ENCODE data around the gene AFF2. TPM values are rescaled to one million over a fixed set of nuclear protein-coding genes. Genes with fewer than 3 reads are reported as not detected.
"Not testable (repeated sequence)": the region's sequence is repeated elsewhere in the genome, so short reads cannot be mapped to it uniquely, and the experiment has no call there.

AFF2 gene
- total and polyA plus RNA-seq, 3 donors from 2014 or later = 4.7 to 28.1 (median 21.3) TPM

- Histone ChIP-seq H3K27me3 (no peaks in the 10 kb centered on the region), H3K4me1 (no peaks in the 10 kb centered on the region), H3K4me3 (no peak overlapping the region), H3K27ac (no peak overlapping the region), H3K9me3 (no peaks in the 10 kb centered on the region), H3K36me3 (ENCODE audit: low read depth, missing control alignments) (no peaks in the 10 kb centered on the region)
- intact Hi-C loops (cut with DNase I; ENCODE audit: low total_unique reads) = no loop called here
- no peak for TF ChIP-seq POLR2A (IDR thresholded peaks at IDR 0.05)
- TF ChIP-seq, protein P1, sequence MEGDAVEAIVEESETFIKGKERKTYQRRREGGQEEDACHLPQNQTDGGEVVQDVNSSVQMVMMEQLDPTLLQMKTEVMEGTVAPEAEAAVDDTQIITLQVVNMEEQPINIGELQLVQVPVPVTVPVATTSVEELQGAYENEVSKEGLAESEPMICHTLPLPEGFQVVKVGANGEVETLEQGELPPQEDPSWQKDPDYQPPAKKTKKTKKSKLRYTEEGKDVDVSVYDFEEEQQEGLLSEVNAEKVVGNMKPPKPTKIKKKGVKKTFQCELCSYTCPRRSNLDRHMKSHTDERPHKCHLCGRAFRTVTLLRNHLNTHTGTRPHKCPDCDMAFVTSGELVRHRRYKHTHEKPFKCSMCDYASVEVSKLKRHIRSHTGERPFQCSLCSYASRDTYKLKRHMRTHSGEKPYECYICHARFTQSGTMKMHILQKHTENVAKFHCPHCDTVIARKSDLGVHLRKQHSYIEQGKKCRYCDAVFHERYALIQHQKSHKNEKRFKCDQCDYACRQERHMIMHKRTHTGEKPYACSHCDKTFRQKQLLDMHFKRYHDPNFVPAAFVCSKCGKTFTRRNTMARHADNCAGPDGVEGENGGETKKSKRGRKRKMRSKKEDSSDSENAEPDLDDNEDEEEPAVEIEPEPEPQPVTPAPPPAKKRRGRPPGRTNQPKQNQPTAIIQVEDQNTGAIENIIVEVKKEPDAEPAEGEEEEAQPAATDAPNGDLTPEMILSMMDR (IDR thresholded peaks at IDR 0.05) = no peak
- DNase-seq = no peak
Observed at GRCh38 chrX:148661035-148661434, 160.6 kb downstream of the AFF2 start.

GRCh38 chrX:148662014-148662413, 161.6 kb downstream of the AFF2 start:
- 80 to 100% methylated on average over 1 of the region's 1 CpG for WGBS, 2 donors

DNA sequence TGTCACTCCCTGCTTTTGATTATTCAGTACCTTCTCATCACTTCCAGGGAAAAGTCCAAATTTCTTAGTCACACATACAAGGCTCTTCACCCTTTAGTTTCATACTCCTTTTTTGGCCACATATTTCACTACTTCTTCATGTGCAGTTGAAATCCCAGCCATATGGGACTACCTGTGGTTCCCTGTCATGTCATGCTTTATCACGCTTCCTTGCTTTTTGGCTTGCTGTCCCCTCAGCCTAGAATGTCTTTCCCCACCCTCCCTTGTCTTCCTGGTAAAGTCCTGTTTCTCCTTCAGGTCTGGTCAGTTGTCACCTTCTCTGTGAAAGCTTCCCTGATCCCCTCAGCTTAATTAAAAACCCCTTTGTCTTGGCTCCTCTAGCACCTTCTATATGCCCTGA, 163.8 kb downstream of the AFF2 start:
- Histone ChIP-seq H3K27ac (no peak overlapping the region), H3K27me3 (no peaks in the 10 kb centered on the region), H3K36me3 (ENCODE audit: low read depth, missing control alignments) (no peaks in the 10 kb centered on the region), H3K4me1 (no peaks in the 10 kb centered on the region), H3K4me3 (no peak overlapping the region), H3K9me3 (no peaks in the 10 kb centered on the region)
- no peak for TF ChIP-seq POLR2A (IDR thresholded peaks at IDR 0.05)
- TF ChIP-seq, protein P1 (IDR thresholded peaks at IDR 0.05) = no peak
- intact Hi-C loops (cut with DNase I; ENCODE audit: low total_unique reads) = no loop called here
- WGBS, 2 donors = 100% methylated on average over 1 of the region's 1 CpG
- no peak for DNase-seq

More at GRCh38 chrX:148662014-148662413, 161.6 kb downstream of the AFF2 start:
- Histone ChIP-seq H3K27me3 (no peaks in the 10 kb centered on the region), H3K36me3 (ENCODE audit: low read depth, missing control alignments) (no peaks in the 10 kb centered on the region), H3K4me1 (no peaks in the 10 kb centered on the region), H3K27ac (no peak overlapping the region), H3K4me3 (no peak overlapping the region), H3K9me3 (no peaks in the 10 kb centered on the region)
- TF ChIP-seq, protein P1 (IDR thresholded peaks at IDR 0.05) = no peak
- no peak for TF ChIP-seq POLR2A (IDR thresholded peaks at IDR 0.05)
- DNase-seq = no peak
- intact Hi-C loops (cut with DNase I; ENCODE audit: low total_unique reads) = no loop called here

GRCh38 chrX:148664995-148665394, 164.6 kb downstream of the AFF2 start:
- Histone ChIP-seq H3K27ac (no peak overlapping the region), H3K27me3 (no peaks in the 10 kb centered on the region), H3K4me1 (no peaks in the 10 kb centered on the region), H3K36me3 (ENCODE audit: low read depth, missing control alignments) (no peaks in the 10 kb centered on the region), H3K9me3 (no peaks in the 10 kb centered on the region), H3K4me3 (no peak overlapping the region)
- intact Hi-C loops (cut with DNase I; ENCODE audit: low total_unique reads) = no loop called here
- WGBS, 2 donors = 48 to 87% methylated on average over 2 to 3 of the region's 3 CpGs
- no peak for TF ChIP-seq POLR2A (IDR thresholded peaks at IDR 0.05)
- DNase-seq = no peak

DNA sequence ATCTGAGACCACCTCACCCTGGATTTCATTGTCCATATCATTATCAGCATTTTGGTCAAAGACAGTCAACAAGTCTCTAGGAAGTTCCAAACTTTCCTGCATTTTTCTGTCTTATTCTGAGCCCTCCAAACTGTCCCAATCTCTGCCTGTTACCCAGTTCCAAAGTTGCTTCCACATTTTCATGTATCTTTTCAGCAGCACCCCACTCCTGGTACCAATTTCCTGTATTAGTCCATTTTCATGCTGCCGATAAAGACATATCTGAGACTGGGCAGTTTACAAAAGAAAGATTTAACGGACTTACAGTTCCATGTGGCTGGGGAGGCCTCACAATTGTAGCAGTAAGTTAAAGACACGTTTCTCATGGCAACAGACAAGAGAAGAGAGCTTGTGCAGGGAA, 168.8 kb downstream of the AFF2 start:
- intact Hi-C loops (cut with DNase I; ENCODE audit: low total_unique reads); H3K27ac ChIP-seq; H3K4me1 ChIP-seq; DNase-seq; H3K27me3 ChIP-seq; H3K4me3 ChIP-seq; H3K36me3 ChIP-seq (ENCODE audit: low read depth, missing control alignments); H3K9me3 ChIP-seq: not testable (repeated sequence)
- 82 to 87% methylated on average over 3 of the region's 3 CpGs for WGBS, 2 donors

DNA sequence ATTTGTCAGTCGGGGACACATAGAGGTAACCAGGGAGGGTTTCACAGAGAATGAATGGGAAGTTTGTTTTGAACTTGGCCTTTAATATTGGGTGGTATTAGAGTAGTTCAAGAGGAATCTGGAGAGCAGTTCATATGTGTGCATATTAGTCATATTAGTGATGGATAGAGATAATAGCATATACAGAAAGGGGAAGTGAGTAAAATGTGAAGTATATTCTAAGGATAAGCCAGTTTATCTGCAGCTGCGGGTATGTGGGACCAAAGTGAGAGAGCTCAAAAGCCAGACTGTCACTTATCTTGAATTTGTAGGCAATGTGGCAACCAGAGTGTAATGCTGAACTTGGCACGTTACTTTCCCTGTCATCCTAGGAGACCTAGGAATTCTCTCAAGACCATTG, 169.9 kb downstream of the AFF2 start:
- Histone ChIP-seq H3K27me3 (no peaks in the 10 kb centered on the region), H3K4me1 (no peaks in the 10 kb centered on the region), H3K9me3 (no peaks in the 10 kb centered on the region), H3K27ac (no peak overlapping the region), H3K4me3 (no peak overlapping the region), H3K36me3 (ENCODE audit: low read depth, missing control alignments) (no peaks in the 10 kb centered on the region)
- no peak for TF ChIP-seq POLR2A (IDR thresholded peaks at IDR 0.05)
- 88 to 90% methylated on average over 3 of the region's 3 CpGs for WGBS, 2 donors
- DNase-seq = no peak
- intact Hi-C loops (cut with DNase I; ENCODE audit: low total_unique reads) = no loop called here

All from testis (tissue), 3 donors.